ENCODE results near the gene PAX6.
"Not testable (repeated sequence)": the region's sequence is repeated elsewhere in the genome, so short reads cannot be mapped to it uniquely, and the experiment has no call there.

PAX6 gene

GRCh38 chr11:31767685-31768084, 43.4 kb downstream of the PAX6 start:
- no peak for DNase-seq (ENCODE audit: low read depth in 3 of 3)

- DNase-seq (ENCODE audit: low read depth in 3 of 3) = no peak
Measured at GRCh38 chr11:31767066-31767465, 44.1 kb downstream of the PAX6 start.

GRCh38 chr11:31764766-31765165, 46.4 kb downstream of the PAX6 start:
- DNase-seq (ENCODE audit: low read depth in 3 of 3) = no peak

- DNase-seq (ENCODE audit: low read depth in 3 of 3) = no peak
Measured at GRCh38 chr11:31764261-31764660, 46.9 kb downstream of the PAX6 start.

GRCh38 chr11:31763296-31763695, 47.8 kb downstream of the PAX6 start:
- no peak for DNase-seq (ENCODE audit: low read depth in 3 of 3)

GRCh38 chr11:31761636-31762035, 49.5 kb downstream of the PAX6 start:
- DNase-seq (ENCODE audit: low read depth in 3 of 3) = no peak

GRCh38 chr11:31757260-31757835, 53.8 kb downstream of the PAX6 start:
- DNase-seq (ENCODE audit: low read depth in 3 of 3) = no peak

- no peak for DNase-seq (ENCODE audit: low read depth in 3 of 3)
Measured at GRCh38 chr11:31747581-31747980, 63.5 kb downstream of the PAX6 start.

- DNase-seq (ENCODE audit: low read depth in 3 of 3) = not testable (repeated sequence)
Measured at GRCh38 chr11:31740731-31741368, 70.3 kb downstream of the PAX6 start.

GRCh38 chr11:31740131-31740530, 71.0 kb downstream of the PAX6 start:
- DNase-seq (ENCODE audit: low read depth in 3 of 3) = no peak

Measured in stimulated activated CD4-positive, alpha-beta T cell treated with anti-CD3 and anti-CD28 coated beads, TNF-alpha, amount 100 ng/mL, for 4 hours (primary cell).